GM12892 (cell line): ENCODE measurements around the gene CELA3A.

Source experiments
- POLR2A ChIP-seq: IDR thresholded peaks from 2 replicates; pipeline ENCODE4 v1.6.1; 2011; ENCODE audit warnings: low read depth, low read length, control low read depth
- POLR2AphosphoS5 ChIP-seq: IDR thresholded peaks from 2 replicates; pipeline ENCODE4 v1.6.1; 2011; ENCODE audit warnings: low read depth, low read length, control low read depth

DNA sequence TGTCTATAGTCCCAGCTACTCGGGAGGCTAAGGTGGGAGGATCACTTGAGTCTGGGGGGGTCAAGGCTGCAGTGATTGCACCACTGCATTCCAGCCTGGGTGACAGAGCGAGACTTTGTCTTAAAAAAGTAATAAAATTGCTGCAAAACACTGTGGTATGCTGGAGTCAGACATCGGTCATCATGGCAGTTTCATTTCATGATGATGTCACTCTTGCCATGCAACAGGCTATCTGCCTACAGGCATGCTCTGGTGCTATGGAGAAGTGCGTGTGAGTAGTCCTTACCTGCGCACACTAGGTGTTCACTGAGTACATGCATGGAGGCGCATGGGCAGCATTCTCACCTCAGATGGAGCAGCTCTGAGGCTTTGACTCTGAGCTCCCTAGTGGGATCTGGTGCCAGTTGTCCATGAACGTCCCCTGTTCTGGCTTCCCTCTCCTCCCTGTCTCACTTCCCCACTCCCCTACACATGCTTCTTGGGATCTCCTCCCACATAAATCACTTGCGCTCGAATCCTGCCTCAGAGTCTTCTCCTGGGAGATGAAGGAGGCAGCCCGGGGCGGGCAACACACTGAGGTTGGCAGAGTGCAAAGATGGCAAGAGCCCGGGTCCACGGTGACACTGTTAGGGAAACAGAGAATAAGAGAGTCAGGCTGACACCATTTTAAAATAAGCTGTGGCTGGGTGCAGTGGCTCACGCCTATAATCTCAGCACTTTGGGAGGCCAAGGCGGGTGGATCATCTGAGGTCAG lies 35.0 kb upstream of the CELA3A start:
- TF ChIP-seq POLR2AphosphoS5 (no peak), POLR2A (no peak)
